Endothelial cell of umbilical vein (primary cell): ENCODE data around the gene RPS28. TPM values are rescaled to one million over a fixed set of nuclear protein-coding genes. Genes with fewer than 3 reads are reported as not detected.

Source experiments
- BruUV-seq: library from RNA; stranded (reverse); fragments of 400-500 nt; replicated peaks from 2 replicates; lab custom pipeline; 2021; lab: Mats Ljungman, UMichigan
- CTCF ChIA-PET: fragments of 300-600, 350-600 bp; sonication (Branson Sonifier 250); formaldehyde crosslinking; loops from one replicate; lab custom pipeline; 2021; ENCODE audit warnings: antibody characterized with exemption, inconsistent platforms; lab: Charles Lee
- POLR2A ChIA-PET: fragments of 300-600, 350-600 bp; sonication (Branson Sonifier 250); formaldehyde crosslinking; loops from one replicate; lab custom pipeline; 2021; ENCODE audit warnings: antibody characterized with exemption, inconsistent platforms; lab: Charles Lee
- DNase-seq: peaks from one replicate; pipeline ENCODE4 v3.0.0-alpha.2; 2011; ENCODE audit warnings: low read depth, low spot score
- FAIRE-seq: peaks from 2 replicates; lab custom pipeline; 2011; peaks lifted over from hg19 to GRCh38; lab: Jason Lieb, UNC
- H2AFZ ChIP-seq: 2 replicates; pipeline ENCODE4 v1.6.0; 2012; ENCODE audit warnings: low read depth, low read length, control low read depth, inconsistent platforms
- H3K27ac ChIP-seq: 2 replicates; pipeline ENCODE4 v1.5.1; 2011; ENCODE audit warnings: low read depth, mild to moderate bottlenecking, control low read depth, low read length, moderate library complexity; ENCODE audit not compliant: insufficient read depth
- H3K27me3 ChIP-seq, 2 experiments: 2 replicates each; pipeline versions ENCODE4 v1.6.0 to v1.6.1; 2011; ENCODE audit warnings: low read length in 2 of 2, mixed read lengths in 1 of 2; ENCODE audit not compliant: control insufficient read depth in 2 of 2, insufficient read depth in 2 of 2
- H3K36me3 ChIP-seq, 2 experiments: 2 replicates in 1 of 2; 3 replicates in 1 of 2; pipeline ENCODE4 v1.5.1; 2011; ENCODE audit warnings: low read length in 2 of 2, mild to moderate bottlenecking in 1 of 2, moderate library complexity in 1 of 2; ENCODE audit not compliant: control insufficient read depth in 2 of 2, insufficient read depth in 2 of 2; ENCODE audit errors: extremely low read depth in 1 of 2
- H3K4me1 ChIP-seq: 3 replicates; pipeline ENCODE4 v1.5.1; 2011; ENCODE audit warnings: mild to moderate bottlenecking, low read length; ENCODE audit not compliant: control insufficient read depth, insufficient read depth; ENCODE audit errors: extremely low read depth
- H3K4me2 ChIP-seq: 2 replicates; pipeline ENCODE4 v1.6.1; 2011; ENCODE audit warnings: low read length, control low read depth, mixed read lengths; ENCODE audit not compliant: insufficient read depth
- H3K4me3 ChIP-seq, 3 experiments: fragments of 200-600 bp in 1 of 3; sonication (generic), shearing (Covaris generic) in 1 of 3; replicated peaks in 1 of 3; 2 replicates each; pipeline ENCODE4 v1.5.1; 2011 to 2016; ENCODE audit warnings: control low read depth in 3 of 3, low read length in 3 of 3, mild to moderate bottlenecking in 2 of 3, inconsistent platforms in 1 of 3, low read depth in 1 of 3, moderate library complexity in 1 of 3; ENCODE audit not compliant: insufficient read depth in 1 of 3
- H3K79me2 ChIP-seq: 2 replicates; pipeline ENCODE4 v1.6.0; 2012; ENCODE audit warnings: low read length, inconsistent platforms; ENCODE audit not compliant: control insufficient read depth, insufficient read depth
- H3K9ac ChIP-seq: replicated peaks from 2 replicates; pipeline ENCODE3; 2011; ENCODE audit warnings: low read length, control low read depth; ENCODE audit not compliant: insufficient read depth; ENCODE audit errors: extremely low read depth
- H3K9me1 ChIP-seq: replicated peaks from 3 replicates; pipeline ENCODE4 v1.6.0; 2011; ENCODE audit warnings: mild to moderate bottlenecking, low read length; ENCODE audit not compliant: control insufficient read depth, insufficient read depth; ENCODE audit errors: extremely low read depth
- H3K9me3 ChIP-seq: replicated peaks from 2 replicates; pipeline ENCODE4 v1.5.1; 2012; ENCODE audit warnings: low read length, inconsistent platforms; ENCODE audit not compliant: control insufficient read depth, insufficient read depth
- H4K20me1 ChIP-seq: replicated peaks from 2 replicates; pipeline ENCODE3; 2011; ENCODE audit warnings: mild to moderate bottlenecking, low read length; ENCODE audit not compliant: control insufficient read depth, insufficient read depth; ENCODE audit errors: extremely low read depth
- CTCF ChIP-seq, 2 donors: IDR thresholded peaks; 1 replicate in 1 of 2; 2 replicates in 1 of 2; pipeline ENCODE4 v1.5.1; 2011; ENCODE audit warnings: low read length in 2 of 2, mild to moderate bottlenecking in 2 of 2, moderate library complexity in 2 of 2, control low read depth in 1 of 2, inconsistent platforms in 1 of 2, low read depth in 1 of 2; ENCODE audit not compliant: insufficient read depth in 1 of 2; ENCODE audit errors: extremely low read depth in 1 of 2
- GATA2 ChIP-seq: IDR thresholded peaks from 2 replicates; pipeline ENCODE4 v1.7.0; 2011; ENCODE audit warnings: low read depth, mild to moderate bottlenecking, moderate library complexity, mixed read lengths, low read length; ENCODE audit not compliant: insufficient read length, insufficient read depth
- JUN ChIP-seq: IDR thresholded peaks from 2 replicates; pipeline ENCODE4 v1.6.1; 2011; ENCODE audit warnings: borderline replicate concordance, low read depth; ENCODE audit not compliant: insufficient read length, insufficient read depth
- MYC ChIP-seq: IDR thresholded peaks from one replicate; pipeline ENCODE4 v1.6.1; 2011; ENCODE audit warnings: mild to moderate bottlenecking, low read depth, low read length
- POLR2A ChIP-seq: IDR thresholded peaks from 2 replicates; pipeline ENCODE4 v1.6.1; 2012; ENCODE audit warnings: low read depth, mild to moderate bottlenecking, control low read depth, low read length
- POLR2AphosphoS5 ChIP-seq: IDR thresholded peaks from 2 replicates; pipeline ENCODE4 v1.6.1; 2012; ENCODE audit warnings: low read depth, mild to moderate bottlenecking, control low read depth, low read length, moderate library complexity; ENCODE audit not compliant: insufficient read depth
- dilution Hi-C: fragments of 300-500 bp; cut with MboI; formaldehyde crosslinking; loops from one replicate; pipeline ENCODE4 v1.15.0; 2019; ENCODE audit warnings: low sequenced_read_pairs; ENCODE audit not compliant: extremely low pct_ligation_motif_present
- intact Hi-C: fragments of 100-400 bp; cut with micrococcal nuclease; formaldehyde crosslinking; loops from one replicate; pipeline ENCODE4 v1.10.0; 2022
- polyA plus RNA-seq, 4 experiments: library from polyadenylated mRNA; depleted of rRNA in 3 of 4; stranded (reverse) in 3 of 4; unstranded in 1 of 4; fragments of >200 nt; gene quantifications; 2 replicates each; pipeline versions ENCODE4 v1.2.1 to v1.2.3, GENCODE V29; 2011 to 2012; ENCODE audit warnings: missing spikeins in 1 of 4
- total RNA-seq: library from RNA; stranded (reverse); gene quantifications from 2 replicates; pipeline ENCODE4 v1.2.3, GENCODE V29; 2021

The RPS28 gene
- total and polyA plus RNA-seq, 2 donors (not counting 3 experiments of a cell fraction or from before 2014, with no cell fraction given): 865 to 1,664 TPM

- no peak overlapping the region for H3K4me2 ChIP-seq
- FAIRE-seq (no peak), DNase-seq (no peak)
- no peaks in the 10 kb centered on the region for H3K9me3 ChIP-seq
- H3K9ac ChIP-seq: no peak overlapping the region
- dilution Hi-C loops: no loop called here
- H3K36me3 ChIP-seq: no peaks in the 10 kb centered on the region
- ChIA-PET POLR2A (interaction anchor here (1.0 kb wide), 1 partner anchor 204 kb away, joined by 3 read pairs; the partner anchor contains the start of gene ZNF414), CTCF (no interaction called here)
- no peak overlapping the region for H2AFZ ChIP-seq
- H3K79me2 ChIP-seq: peaks cover 11% of the 10 kb centered on the region
- peaks cover 19% of the 10 kb centered on the region for H3K4me1 ChIP-seq
- no peak for TF ChIP-seq MYC
- TF ChIP-seq GATA2: no peak
- no peak for TF ChIP-seq POLR2A
- TF ChIP-seq CTCF (IDR thresholded peaks at IDR 0.05; ENCODE audit: extremely low read depth in 1 of 2, insufficient read depth in 1 of 2, low read depth in 1 of 2, low read length in 2 of 2): no peak
- TF ChIP-seq POLR2AphosphoS5: no peak
- TF ChIP-seq JUN: no peak
- H3K27me3 ChIP-seq: no peaks in the 10 kb centered on the region
- no peaks in the 10 kb centered on the region for H4K20me1 ChIP-seq
- BruUV-seq: no TSS peak
- H3K4me3 ChIP-seq: no peak overlapping the region
- no peaks in the 10 kb centered on the region for H3K9me1 ChIP-seq
- intact Hi-C loops: loop anchor here (10.0 kb wide), 1 partner anchor 46 kb away; no protein-coding TSS in a partner anchor
- H3K27ac ChIP-seq: no peak overlapping the region
Measured at GRCh38 chr19:8310342-8311055, 10.8 kb upstream of the RPS28 start.
